ENCODE data around the gene ACTL6B.

Gene ACTL6B

DNA sequence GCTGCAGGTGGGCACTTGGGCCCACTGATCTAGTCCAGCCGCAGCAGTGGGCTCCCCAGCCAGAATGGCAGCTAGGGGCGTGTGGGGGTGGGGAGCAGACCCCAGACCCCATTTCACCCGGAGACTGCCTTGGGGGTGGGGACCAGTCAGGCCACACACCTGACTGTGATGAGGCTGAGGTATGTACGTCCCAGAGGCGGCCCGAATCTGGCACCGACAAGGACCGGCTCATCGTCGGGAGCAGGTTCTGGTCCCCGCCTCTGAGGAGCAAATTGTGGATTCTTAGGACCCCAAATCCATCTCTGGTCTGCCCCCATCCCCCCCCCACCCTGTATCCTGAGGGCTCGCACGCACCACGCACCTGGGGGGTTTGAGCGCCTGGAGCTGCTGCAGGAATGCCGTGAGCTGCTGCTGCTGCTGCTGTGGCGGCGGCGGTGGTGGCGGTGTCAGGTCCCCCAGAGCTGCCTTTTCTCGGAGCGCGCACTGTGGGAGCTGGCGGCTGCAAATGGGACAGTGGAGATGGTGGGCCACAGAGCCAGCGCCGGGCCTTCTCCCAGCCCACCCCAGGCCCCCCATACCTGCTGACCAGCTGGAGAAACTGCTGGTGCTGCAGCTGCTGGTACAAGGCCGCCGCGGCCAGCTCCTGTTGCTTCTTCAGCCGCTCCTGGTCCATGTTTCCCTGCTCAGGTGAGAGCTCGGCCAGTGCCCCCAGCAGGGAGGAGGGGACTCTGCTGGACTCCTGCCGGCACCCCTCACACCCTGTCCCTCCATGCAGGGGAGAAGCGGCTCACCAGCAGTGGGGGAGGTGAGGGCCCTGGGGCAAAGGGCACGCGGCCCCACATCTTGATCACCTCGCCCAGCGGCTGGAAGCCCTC lies 27.6 kb upstream of the ACTL6B start:
- no peak for DNase-seq

DNA sequence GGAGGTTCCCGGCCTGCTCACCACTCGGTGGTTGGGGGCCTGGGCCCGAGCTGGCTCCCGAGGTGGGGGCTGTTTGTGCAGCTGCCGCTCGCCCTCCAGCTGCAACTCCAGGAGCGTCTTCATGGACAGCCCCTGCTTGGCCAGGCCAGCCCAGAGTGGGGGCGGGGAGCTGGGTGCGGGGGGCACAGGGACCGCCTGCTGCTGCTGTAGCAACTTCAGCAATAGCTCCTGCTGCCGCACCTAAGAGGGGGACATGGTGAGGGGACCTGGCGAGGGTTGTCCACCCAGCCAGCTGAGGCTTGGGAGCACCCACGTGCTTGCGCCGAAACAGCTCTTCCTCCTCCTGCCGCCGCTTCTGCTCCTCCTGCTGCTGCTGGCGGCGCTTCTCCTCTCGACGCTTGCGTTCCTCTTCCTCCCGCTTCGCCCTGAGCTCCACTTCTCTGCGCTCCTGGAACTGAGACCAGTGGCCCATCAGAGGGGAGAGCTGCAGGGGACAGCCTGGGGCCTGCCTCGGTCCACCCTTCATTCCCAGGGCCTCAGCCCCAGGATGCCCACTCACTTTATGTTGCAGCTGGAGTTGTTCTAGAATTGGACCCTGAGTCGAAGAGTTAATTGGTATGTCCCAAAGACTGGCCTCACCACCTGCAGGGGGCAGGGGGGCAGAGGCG lies 26.9 kb upstream of the ACTL6B start:
- DNase-seq: no peak

DNA sequence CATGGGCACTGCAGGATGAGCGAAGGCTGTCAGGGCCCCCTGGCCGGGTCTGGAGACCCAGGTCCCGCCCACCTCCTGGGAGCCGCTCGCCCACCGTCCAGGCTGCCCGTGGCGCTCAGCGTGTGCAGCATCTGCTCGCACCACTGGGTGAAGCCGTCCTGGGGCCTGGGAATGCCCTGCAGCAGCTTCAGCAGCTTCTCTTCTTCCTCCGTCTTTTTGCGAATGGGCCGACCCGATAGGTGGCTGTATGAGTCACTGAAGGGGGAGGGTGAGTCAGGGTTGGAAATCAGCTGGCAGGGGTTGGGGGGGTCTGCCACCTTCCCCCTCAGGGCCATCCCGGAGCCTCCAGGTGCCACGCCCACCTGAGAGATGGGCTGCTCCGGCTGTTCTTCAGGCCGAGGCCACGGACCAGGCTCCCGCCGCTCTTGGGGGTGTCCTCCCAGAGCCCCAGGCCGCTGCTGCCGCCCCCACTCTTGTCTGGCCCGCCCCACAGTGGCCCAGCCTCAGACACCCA lies 26.0 kb upstream of the ACTL6B start:
- DNase-seq: no peak

GRCh38 chr7:100681491-100682227 lies 25.4 kb upstream of the ACTL6B start:
- DNase-seq: no peak

- no peak for DNase-seq
These were observed 24.5 kb upstream of the ACTL6B start for GRCh38 chr7:100680576-100681271.

DNA sequence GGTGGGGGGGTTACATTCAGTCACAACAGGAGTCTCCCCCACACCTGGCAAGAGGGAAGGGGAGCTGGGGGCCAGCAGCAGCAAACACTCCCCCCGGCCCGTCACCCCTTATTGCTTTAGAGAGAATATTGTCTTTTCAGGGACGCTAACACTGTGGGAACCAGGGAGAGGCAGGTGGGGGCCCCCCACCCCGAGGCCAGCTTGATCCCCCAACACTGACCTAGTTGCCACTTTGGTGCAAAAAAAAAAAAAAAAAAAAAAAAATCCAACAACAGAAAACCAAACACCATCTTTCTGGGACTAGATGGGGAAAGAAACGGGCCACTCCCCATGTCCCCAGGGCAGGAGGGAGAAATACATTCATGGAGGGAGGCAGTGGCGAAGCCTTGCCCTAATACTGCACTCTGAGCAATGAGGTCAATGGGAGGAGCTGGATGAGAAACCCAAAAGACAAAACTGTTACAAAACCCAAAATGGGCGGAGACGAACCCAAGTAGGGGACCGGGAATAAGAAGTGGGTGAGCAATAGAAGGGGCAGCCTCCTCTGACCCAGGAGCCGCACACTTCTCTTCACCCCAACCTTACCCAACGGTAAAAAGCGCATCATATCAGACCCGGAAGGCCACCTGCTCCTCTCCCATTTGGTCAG lies 23.8 kb upstream of the ACTL6B start:
- no peak for DNase-seq

DNA sequence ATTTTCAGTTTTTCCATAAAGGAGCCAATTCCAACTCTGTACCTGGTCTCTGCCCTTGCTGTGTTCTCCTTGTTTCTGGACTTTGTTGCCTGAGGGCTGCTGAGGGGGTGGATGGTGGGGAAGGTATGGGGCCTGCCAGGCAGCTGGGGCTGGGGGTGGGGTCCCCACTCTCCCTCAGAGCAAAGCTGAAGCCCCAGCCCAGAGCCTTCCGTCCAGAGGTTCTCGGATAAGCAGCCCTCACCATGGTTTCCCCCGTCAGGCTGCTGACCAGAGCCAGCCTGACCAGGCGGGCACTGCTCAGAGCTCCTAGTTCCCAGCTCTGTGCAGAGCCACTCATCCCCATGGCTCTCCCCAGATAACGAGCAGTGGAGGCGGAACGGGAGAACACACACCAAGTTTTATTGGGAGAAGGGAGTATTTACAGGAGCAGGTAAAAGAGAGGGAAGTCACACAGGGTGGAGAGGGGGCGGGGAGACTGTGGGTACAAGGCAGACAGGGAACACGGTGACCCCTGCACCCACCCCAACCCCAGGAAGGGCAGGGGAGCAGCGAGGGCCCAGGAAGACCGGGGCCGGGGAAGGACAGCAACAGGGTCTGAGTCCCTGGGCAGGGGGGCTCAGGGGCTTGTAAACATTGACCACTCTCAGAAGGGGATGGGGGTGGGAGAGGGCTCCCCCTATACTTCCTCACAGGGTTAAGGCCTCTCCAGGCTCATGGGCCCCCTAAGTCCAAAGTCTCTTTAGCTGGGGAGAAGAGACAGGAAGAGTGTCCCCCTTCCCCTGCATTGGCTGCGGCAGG lies 23.1 kb upstream of the ACTL6B start:
- DNase-seq: no peak

- DNase-seq: no peak
These were observed 22.2 kb upstream of the ACTL6B start for GRCh38 chr7:100678291-100678984.

GRCh38 chr7:100677308-100678267 lies 21.3 kb upstream of the ACTL6B start:
- no peak for DNase-seq

- no peak for DNase-seq
These were observed 20.5 kb upstream of the ACTL6B start for GRCh38 chr7:100676501-100677306.

DNA sequence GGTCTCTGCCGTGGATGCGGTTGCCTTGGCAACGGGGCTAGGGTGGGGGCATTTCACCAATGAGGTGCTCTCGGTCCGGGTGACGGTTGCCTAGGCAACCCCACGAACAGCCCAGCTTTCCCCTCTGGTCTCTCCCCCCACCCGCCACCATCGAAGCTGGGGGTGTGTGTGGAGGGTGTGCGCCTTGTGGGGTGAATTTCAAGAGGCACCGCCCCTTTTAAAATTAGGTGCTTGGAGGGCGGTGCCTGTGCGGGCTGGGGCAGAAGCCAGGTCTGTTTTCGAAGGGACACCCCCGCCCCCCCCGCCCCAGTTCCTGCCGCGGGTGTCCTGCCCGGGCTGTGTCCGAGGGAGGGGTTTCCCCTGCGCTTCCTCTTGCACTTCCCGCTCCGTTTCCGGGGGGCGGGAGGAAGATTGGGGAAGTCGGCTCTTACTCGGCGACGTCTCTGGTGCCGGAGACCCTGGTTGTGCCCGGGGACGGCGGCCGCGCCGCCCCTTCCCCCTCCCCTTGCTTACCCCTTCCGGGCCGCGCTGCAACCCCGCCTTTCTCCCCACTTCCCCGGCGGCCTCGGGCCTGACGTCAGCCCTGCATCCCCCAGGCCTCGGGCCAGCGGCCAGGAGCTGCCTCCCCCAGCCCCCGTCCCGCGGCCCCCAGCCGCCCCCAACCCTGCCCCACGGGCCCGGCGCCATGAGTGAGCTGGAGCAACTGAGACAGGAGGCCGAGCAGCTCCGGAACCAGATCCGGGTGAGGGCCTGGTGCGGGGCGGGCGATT lies 19.5 kb upstream of the ACTL6B start:
- peak; percentile 59 to 73 for DNase-seq

DNA sequence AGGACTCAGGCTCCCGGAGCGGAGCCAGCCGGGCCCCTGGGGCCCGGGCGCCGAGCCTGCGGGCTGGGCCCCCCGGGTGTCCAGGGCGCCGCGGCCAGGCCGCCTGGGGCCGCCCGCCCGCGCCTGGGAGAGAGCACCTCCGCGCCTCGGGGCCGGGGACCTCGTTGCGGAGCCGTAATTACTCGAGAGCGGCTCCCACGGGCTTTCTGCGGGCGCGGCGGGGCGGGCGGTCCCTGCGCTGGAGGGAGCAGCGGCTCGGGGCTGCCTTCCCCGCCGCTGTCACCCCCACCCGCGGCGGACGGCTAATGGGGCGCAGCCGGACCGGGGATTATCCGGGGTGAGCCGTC lies 18.8 kb upstream of the ACTL6B start:
- no peak for DNase-seq

DNA sequence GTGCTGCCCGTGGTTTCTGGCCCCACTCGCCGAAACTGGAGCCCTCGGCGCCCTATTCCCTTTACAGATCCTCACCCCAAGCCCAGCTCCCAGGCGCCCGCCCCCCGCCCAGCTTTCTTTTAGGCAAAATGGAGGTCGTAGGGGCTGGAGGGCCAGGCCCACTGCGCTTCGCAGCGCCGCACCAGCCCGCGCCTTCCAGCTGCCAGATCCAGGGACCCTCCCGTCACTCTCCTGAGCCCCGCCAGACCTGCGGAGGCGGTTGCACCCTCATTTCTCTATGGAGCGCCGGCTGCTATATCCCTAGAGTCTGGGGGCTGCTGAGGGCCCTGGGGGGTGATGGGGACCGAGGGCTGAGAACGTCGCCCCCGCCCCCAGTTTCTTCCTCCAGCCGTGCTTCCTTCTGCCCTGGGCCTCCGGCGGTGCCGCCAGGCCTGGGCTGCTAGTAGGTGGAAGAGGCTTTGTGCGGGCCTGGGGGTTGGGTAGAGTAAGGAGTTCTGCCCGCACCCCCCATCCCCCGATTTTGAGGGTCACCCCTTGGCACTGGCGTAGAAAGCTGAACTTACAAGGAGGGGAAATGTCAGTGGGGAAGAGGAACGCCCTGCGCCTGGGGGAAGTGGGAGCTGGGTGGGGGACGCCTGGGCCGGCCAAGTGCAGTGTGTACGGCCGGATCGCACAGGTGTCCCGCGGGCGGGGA lies 18.3 kb upstream of the ACTL6B start:
- DNase-seq: no peak

DNA sequence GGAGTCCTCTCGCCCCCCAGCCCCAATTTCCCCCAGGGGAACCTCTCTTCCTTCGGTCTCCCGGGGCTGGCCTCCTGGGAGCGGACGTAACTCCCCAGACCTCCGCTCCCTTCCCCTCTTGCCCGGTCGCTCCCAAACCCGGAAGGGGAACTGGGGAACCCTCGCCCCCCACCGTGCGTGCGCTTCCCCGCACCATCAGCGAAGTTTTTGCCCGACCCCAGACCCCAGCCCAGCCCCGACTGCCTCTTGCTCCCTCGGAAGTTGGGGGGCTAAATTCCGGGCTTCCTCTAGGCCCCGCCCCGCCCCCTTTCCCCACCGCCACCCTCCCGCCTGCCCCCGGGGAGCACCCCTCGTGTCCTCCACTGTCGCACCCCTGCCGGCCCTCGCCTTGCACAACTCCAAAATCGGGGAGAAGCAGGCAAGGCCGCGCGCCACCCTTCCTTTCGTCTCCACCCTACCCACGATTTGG lies 17.7 kb upstream of the ACTL6B start:
- no peak for DNase-seq

GRCh38 chr7:100673302-100673941 lies 17.2 kb upstream of the ACTL6B start, which contains the start of gene GNB2:
Gene GNB2, plus strand, starts transcription at chr7:100673740. Its CDS starts 2,526 bp downstream, at chr7:100676266.
- DNase-seq: peak; percentile 85 to 90
